ENCODE data around the gene RAMP2. TPM values are rescaled to one million over a fixed set of nuclear protein-coding genes. Genes with fewer than 3 reads are reported as not detected.

RAMP2 gene
- total RNA-seq, 1 experiment from 2014 or later: 10.9 TPM

- TF ChIP-seq ZNF232 (CRISPR knock-in tag; IDR thresholded peaks at IDR 0.05) (no peak), ZNF121 (CRISPR knock-in tag; IDR thresholded peaks at IDR 0.05) (no peak), ZNF425 (CRISPR knock-in tag; conservative IDR thresholded peaks at IDR 0.05) (no peak), OVOL2 (CRISPR knock-in tag; IDR thresholded peaks at IDR 0.05; ENCODE audit: borderline replicate concordance) (no peak), CBFB (CRISPR knock-in tag; IDR thresholded peaks at IDR 0.05; ENCODE audit: low read depth) (no peak), GABPB1 (CRISPR knock-in tag; IDR thresholded peaks at IDR 0.05) (no peak), ETV6 (CRISPR knock-in tag; IDR thresholded peaks at IDR 0.05) (no peak), ATF2 (CRISPR knock-in tag; IDR thresholded peaks at IDR 0.05; ENCODE audit: borderline replicate concordance, low read depth) (no peak), FOXP1 (CRISPR knock-in tag; IDR thresholded peaks at IDR 0.05; ENCODE audit: borderline replicate concordance) (no peak), CTCF (IDR thresholded peaks at IDR 0.05) (no peak)
These were observed 23.4 kb downstream of the RAMP2 start (continued) for GRCh38 chr17:42784409-42784808.

GRCh38 chr17:42784811-42785592, 24.0 kb downstream of the RAMP2 start:
- ChIA-PET CTCF (interaction anchor here (1.2 to 2.8 kb wide), 2 partner anchors 22 to 207 kb away, joined by 3 to 10 read pairs; partner anchors contain the start of gene PSMC3IP), POLR2A (no interaction called here)
- H3K4me3 Mint-ChIP-seq: no peak overlapping the region
- TF ChIP-seq E2F5 (CRISPR knock-in tag; IDR thresholded peaks at IDR 0.05): no peak
- peaks cover 68% of the 10 kb centered on the region for H3K27me3 Mint-ChIP-seq (ENCODE audit: low read depth)
- H3K4me1 Mint-ChIP-seq: peaks cover 13% of the 10 kb centered on the region
- no peaks in the 10 kb centered on the region for H3K9me3 Mint-ChIP-seq
- H3K27ac Mint-ChIP-seq: no peak overlapping the region
- no peaks in the 10 kb centered on the region for H3K36me3 Mint-ChIP-seq
- DNase-seq (ENCODE audit: low spot score) (no peak), ATAC-seq (no peak)

- Mint-ChIP-seq H3K27me3 (ENCODE audit: low read depth) (peaks cover 65% of the 10 kb centered on the region), H3K36me3 (no peaks in the 10 kb centered on the region), H3K4me3 (no peak overlapping the region), H3K9me3 (no peaks in the 10 kb centered on the region), H3K27ac (no peak overlapping the region), H3K4me1 (peaks cover 8% of the 10 kb centered on the region)
- no peak for DNase-seq (ENCODE audit: low spot score)
- CTCF ChIA-PET: interaction anchor here (0.8 to 2.8 kb wide), 2 partner anchors 24 to 209 kb away, joined by 3 to 10 read pairs; partner anchors contain the start of gene PSMC3IP
- ATAC-seq: no peak
- POLR2A ChIA-PET: no interaction called here
- TF ChIP-seq GABPB1 (CRISPR knock-in tag; IDR thresholded peaks at IDR 0.05) (no peak), ZBTB43 (CRISPR knock-in tag; IDR thresholded peaks at IDR 0.05) (no peak), TP53 (CRISPR knock-in tag; IDR thresholded peaks at IDR 0.05) (no peak), E2F4 (CRISPR knock-in tag; IDR thresholded peaks at IDR 0.05; ENCODE audit: borderline replicate concordance, low read depth) (no peak), ELF4 (CRISPR knock-in tag; IDR thresholded peaks at IDR 0.05; ENCODE audit: low read depth) (no peak), SOX15 (CRISPR knock-in tag; IDR thresholded peaks at IDR 0.05) (no peak), ZNF281 (CRISPR knock-in tag; IDR thresholded peaks at IDR 0.05) (no peak), RORB (CRISPR knock-in tag; IDR thresholded peaks at IDR 0.05) (no peak), CREM (CRISPR knock-in tag; IDR thresholded peaks at IDR 0.05) (no peak), RELA (CRISPR knock-in tag; IDR thresholded peaks at IDR 0.05; ENCODE audit: borderline replicate concordance) (no peak), ZNF121 (CRISPR knock-in tag; IDR thresholded peaks at IDR 0.05) (no peak), FOXJ3 (CRISPR knock-in tag; IDR thresholded peaks at IDR 0.05; ENCODE audit: borderline replicate concordance) (no peak)
These were observed 26.2 kb downstream of the RAMP2 start for GRCh38 chr17:42787266-42787665.
